Measurements from ENCODE around the gene SPTBN4. TPM values are rescaled to one million over a fixed set of nuclear protein-coding genes. Genes with fewer than 3 reads are reported as not detected.

Gene SPTBN4
- total RNA-seq: 1 to 10 TPM in 3 of 7 donors, under 1 TPM in 4; 0.32 to 2.3 (median 0.85) TPM
- polyA plus RNA-seq: under 1 TPM; 0.30 to 0.61 (median 0.35) TPM
- long read RNA-seq, donor 1: 0 reads
- long read RNA-seq, donor 2: 0 reads

GRCh38 chr19:40466985-40467734 is at the start of gene SPTBN4:
TSS of gene SPTBN4 (plus strand) at chr19:40467001. CDS start at chr19:40472622, 5,621 bp downstream.
- Histone ChIP-seq H3K9me3 (no peaks in the 10 kb centered on the region), H3K27ac (peak within 1 kb of the TSS in 7 of 8 donors; percentile 17 to 93 (median 84)), H3K4me1 (peaks cover 12 to 51% (median 37%) of the 10 kb centered on the region in 6 donors), H3K4me3 (peak within 1 kb of the TSS; percentile 39 to 89 (median 58)), H3K36me3 (no peaks in the 10 kb centered on the region), H3K27me3 (replicated peaks in 1 of 7) (peaks cover 0 to 24% (median 10%) of the 10 kb centered on the region in 7 donors)
- DNase-seq: peak; percentile 82
- TF ChIP-seq, protein P1, sequence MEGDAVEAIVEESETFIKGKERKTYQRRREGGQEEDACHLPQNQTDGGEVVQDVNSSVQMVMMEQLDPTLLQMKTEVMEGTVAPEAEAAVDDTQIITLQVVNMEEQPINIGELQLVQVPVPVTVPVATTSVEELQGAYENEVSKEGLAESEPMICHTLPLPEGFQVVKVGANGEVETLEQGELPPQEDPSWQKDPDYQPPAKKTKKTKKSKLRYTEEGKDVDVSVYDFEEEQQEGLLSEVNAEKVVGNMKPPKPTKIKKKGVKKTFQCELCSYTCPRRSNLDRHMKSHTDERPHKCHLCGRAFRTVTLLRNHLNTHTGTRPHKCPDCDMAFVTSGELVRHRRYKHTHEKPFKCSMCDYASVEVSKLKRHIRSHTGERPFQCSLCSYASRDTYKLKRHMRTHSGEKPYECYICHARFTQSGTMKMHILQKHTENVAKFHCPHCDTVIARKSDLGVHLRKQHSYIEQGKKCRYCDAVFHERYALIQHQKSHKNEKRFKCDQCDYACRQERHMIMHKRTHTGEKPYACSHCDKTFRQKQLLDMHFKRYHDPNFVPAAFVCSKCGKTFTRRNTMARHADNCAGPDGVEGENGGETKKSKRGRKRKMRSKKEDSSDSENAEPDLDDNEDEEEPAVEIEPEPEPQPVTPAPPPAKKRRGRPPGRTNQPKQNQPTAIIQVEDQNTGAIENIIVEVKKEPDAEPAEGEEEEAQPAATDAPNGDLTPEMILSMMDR (IDR thresholded peaks at IDR 0.05 in 8 of 11, conservative IDR thresholded peaks at IDR 0.05 in 3 of 11): no peak
- TF ChIP-seq POLR2A (IDR thresholded peaks at IDR 0.05) (no peak), POLR2AphosphoS5 (IDR thresholded peaks at IDR 0.05) (no peak)
- intact Hi-C loops (cut with DNase I; ENCODE audit: low total_unique reads): no loop called here
- WGBS, 5 donors: 5 to 23% (median 10%) methylated on average over 8 to 86 of the region's 87 CpGs

DNA sequence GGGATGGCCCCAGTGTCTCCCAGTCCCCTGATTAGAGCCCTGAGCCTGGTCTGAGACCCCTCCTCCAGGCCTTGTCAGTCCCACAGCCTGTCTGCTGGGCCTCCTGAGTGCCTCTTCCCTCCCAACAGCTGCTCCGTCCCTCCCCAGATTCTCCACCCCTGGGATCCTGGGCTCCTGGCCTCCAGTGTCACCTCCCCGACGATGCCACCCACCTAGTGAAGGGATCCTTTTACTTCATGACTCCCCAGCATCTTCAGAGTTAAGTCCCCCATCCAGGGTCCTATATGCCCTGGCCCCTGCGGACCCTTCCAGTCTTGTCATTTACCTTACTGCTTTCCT is 49.2 kb upstream of the SPTBN4 start:
- H3K9me3 ChIP-seq: no peaks in the 10 kb centered on the region
- intact Hi-C loops (cut with DNase I; ENCODE audit: low total_unique reads): no loop called here
- TF ChIP-seq POLR2A (IDR thresholded peaks at IDR 0.05) (no peak), POLR2AphosphoS5 (IDR thresholded peaks at IDR 0.05) (no peak)
- TF ChIP-seq, protein P1 (IDR thresholded peaks at IDR 0.05 in 8 of 11, conservative IDR thresholded peaks at IDR 0.05 in 3 of 11): no peak
- 62 to 83% (median 72%) methylated on average over 4 of the region's 4 CpGs for WGBS, 5 donors
- H3K4me1 ChIP-seq: peaks cover 11 to 78% (median 47%) of the 10 kb centered on the region in 6 donors
- DNase-seq: no peak
- H3K27me3 ChIP-seq (replicated peaks in 1 of 7): peaks cover 0 to 7% (median 0%) of the 10 kb centered on the region in 7 donors
- peak overlapping the region; percentile 66 to 91 (median 84) for H3K27ac ChIP-seq
- H3K36me3 ChIP-seq: peaks cover 0 to 7% (median 4%) of the 10 kb centered on the region in 6 donors
- no peak overlapping the region for H3K4me3 ChIP-seq

GRCh38 chr19:40418040-40418439 is 48.8 kb upstream of the SPTBN4 start:
- no peak for DNase-seq
- no peaks in the 10 kb centered on the region for H3K9me3 ChIP-seq
- H3K4me1 ChIP-seq: peaks cover 11 to 79% (median 49%) of the 10 kb centered on the region in 6 donors
- H3K4me3 ChIP-seq: no peak overlapping the region
- intact Hi-C loops (cut with DNase I; ENCODE audit: low total_unique reads): no loop called here
- H3K27me3 ChIP-seq (replicated peaks in 1 of 7): peaks cover 0 to 5% (median 0%) of the 10 kb centered on the region in 7 donors
- peaks cover 0 to 11% (median 8%) of the 10 kb centered on the region in 6 donors for H3K36me3 ChIP-seq
- WGBS, 5 donors: 78 to 94% (median 83%) methylated on average over 3 of the region's 3 CpGs
- no peak for TF ChIP-seq POLR2AphosphoS5 (IDR thresholded peaks at IDR 0.05)
- TF ChIP-seq, protein P1 (IDR thresholded peaks at IDR 0.05 in 8 of 11, conservative IDR thresholded peaks at IDR 0.05 in 3 of 11): no peak
- TF ChIP-seq POLR2A (IDR thresholded peaks at IDR 0.05): no peak
- peak overlapping the region; percentile 66 to 91 (median 84) for H3K27ac ChIP-seq

DNA sequence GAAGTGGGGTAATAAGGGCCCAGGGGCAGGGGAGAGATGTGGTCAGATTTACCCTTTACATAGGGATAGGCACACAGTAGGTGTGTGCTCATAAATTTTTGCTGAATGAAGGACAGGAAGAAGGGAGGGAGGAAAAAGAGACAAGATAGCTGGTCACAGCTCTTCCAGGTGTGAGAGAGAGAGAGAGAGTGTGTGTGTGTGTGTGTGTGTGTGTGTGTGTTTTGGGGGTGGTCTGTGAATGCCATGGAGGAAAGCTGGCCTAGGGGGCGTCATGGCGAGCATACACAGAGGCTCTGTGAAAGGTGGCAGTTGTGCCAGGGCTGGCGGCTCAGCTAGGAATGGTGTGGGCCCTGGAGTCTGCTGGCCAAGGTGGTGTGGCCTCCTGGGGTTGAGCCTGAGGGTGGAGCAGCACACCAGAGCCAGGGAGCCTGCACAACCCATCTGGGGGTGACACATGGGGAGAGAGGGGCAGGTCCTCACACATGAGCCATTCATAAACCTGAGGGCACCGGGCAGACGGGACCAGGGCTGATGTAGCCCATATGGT is 47.7 kb upstream of the SPTBN4 start:
- H3K4me3 ChIP-seq: no peak overlapping the region
- H3K27ac ChIP-seq: peak overlapping the region in 3 of 8 donors; percentile 98 to 100 (median 99)
- H3K4me1 ChIP-seq: peaks cover 17 to 81% (median 59%) of the 10 kb centered on the region in 6 donors
- H3K27me3 ChIP-seq (replicated peaks in 1 of 7): no peaks in the 10 kb centered on the region
- intact Hi-C loops (cut with DNase I; ENCODE audit: low total_unique reads): no loop called here
- H3K9me3 ChIP-seq: no peaks in the 10 kb centered on the region
- 73 to 84% (median 80%) methylated on average over 5 of the region's 5 CpGs for WGBS, 5 donors
- TF ChIP-seq, protein P1 (IDR thresholded peaks at IDR 0.05 in 8 of 11, conservative IDR thresholded peaks at IDR 0.05 in 3 of 11): no peak
- TF ChIP-seq POLR2AphosphoS5 (IDR thresholded peaks at IDR 0.05) (no peak), POLR2A (IDR thresholded peaks at IDR 0.05) (no peak)
- H3K36me3 ChIP-seq: peaks cover 0 to 16% (median 11%) of the 10 kb centered on the region in 6 donors
- no peak for DNase-seq
